HEK293T (cell line): ENCODE measurements around the gene ASAP2.

Experiments used
- ARNT ChIP-seq: fragments of 450-650 bp; IDR thresholded peaks from 2 replicates; pipeline ENCODE4 v1.6.1; 2017; ENCODE audit warnings: mild to moderate bottlenecking
- BHLHE40 ChIP-seq: fragments of 450-650 bp; IDR thresholded peaks from 2 replicates; pipeline ENCODE4 v1.6.1; 2016; ENCODE audit warnings: mild to moderate bottlenecking, moderate library complexity, borderline replicate concordance
- ELF4 ChIP-seq: fragments of 450-650 bp; IDR thresholded peaks from 2 replicates; pipeline ENCODE4 v1.6.1; 2017; ENCODE audit warnings: antibody characterized with exemption
- FOXK2 ChIP-seq: fragments of 450-650 bp; IDR thresholded peaks from 2 replicates; pipeline ENCODE4 v1.6.1; 2016; ENCODE audit warnings: mild to moderate bottlenecking
- FOXM1 ChIP-seq: fragments of 450-650 bp; IDR thresholded peaks from 2 replicates; pipeline ENCODE4 v1.6.1; 2017; ENCODE audit warnings: mild to moderate bottlenecking, borderline replicate concordance
- HDGF ChIP-seq: fragments of 450-650 bp; IDR thresholded peaks from 2 replicates; pipeline ENCODE4 v1.6.1; 2017; ENCODE audit warnings: antibody characterized with exemption, borderline replicate concordance
- SP1 ChIP-seq: fragments of 450-650 bp; IDR thresholded peaks from 2 replicates; pipeline ENCODE4 v1.6.1; 2017

DNA sequence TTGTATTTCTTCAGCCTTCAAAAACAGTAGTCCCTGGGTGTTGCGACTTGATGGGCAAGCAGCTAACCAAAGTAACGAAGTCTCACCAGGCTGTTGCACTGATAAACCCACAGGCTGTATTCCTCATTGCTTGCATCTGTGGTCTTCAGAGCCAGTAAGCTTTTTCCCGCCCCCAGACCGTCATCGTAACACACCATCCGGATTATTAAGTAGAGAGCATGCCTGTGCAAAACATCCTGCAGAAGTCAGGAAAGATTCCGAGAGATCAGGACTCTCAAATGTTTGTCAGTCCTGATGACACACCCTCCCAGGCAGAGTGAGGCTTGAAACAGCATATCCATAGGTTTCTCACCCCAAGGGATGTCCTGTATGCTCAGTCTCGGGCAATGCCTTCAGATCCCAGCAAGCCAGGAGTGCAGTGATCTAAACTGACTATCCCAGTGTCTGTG lies 200.8 kb downstream of the ASAP2 start:
- no peak for TF ChIP-seq FOXM1
- TF ChIP-seq ELF4: no peak
- TF ChIP-seq ARNT: no peak
- TF ChIP-seq BHLHE40: no peak
- TF ChIP-seq SP1: no peak
- TF ChIP-seq FOXK2: no peak
- TF ChIP-seq HDGF: no peak
